Measurements from ENCODE around the gene CPED1.
"Not testable (repeated sequence)": the region's sequence is repeated elsewhere in the genome, so short reads cannot be mapped to it uniquely, and the experiment has no call there.

Gene CPED1

DNA sequence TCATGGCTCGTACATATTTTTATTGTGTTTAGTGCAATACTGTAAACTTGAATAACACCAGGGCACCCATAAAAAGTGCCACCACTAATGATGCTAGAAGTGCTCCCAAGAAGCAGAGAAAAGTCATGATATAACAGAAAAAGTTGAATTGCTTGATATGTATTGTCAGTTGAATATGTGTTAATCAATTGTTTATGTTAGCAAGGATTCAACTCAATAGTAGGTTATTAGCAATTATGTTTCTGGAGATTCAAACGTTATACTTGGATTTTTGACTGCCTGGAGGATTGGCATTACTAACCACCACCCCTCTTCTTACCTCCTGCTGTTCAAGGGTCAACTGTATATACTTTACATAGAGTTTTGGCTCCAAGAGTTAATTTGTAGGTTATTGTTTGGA lies 168.3 kb downstream of the CPED1 start:
- no peak for DNase-seq

- no peak for DNase-seq
Observed at GRCh38 chr7:121157341-121157751, 168.8 kb downstream of the CPED1 start.

DNA sequence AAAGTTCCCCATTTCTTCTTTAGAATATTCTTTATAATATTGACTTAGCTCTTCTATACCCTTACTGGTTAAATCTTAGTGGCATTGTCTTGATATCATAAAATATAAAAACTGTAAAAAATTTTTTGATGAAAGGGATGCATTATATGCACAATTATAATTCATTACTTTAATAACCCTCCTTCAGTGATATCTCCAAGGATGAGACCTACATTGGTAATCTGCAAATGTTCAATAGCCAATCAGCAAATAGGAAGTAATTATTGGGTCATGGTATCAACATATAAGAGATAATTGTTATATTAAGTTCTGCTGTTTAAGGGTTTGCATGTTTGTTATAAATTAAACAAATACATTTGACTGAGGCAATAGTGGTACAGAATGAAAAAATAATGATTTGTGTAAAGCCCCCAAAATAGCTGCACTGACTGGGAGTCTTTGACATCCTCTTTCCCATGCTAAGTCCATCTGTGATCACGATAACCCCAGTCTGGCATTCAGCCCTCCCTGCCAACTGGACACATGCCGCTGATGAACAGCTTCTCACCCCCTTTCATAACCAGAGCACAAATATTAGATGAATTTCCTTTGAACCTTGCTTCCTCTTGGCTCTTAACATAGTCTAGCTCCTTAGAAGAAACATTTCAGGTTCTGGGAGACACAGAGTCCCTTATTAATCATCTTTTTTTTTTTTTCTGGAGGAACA lies 169.5 kb downstream of the CPED1 start:
- DNase-seq: no peak

- no peak for DNase-seq
Observed at GRCh38 chr7:121158665-121159064, 170.2 kb downstream of the CPED1 start.

GRCh38 chr7:121159553-121159952 lies 171.0 kb downstream of the CPED1 start:
- no peak for DNase-seq

GRCh38 chr7:121160150-121161008 lies 171.9 kb downstream of the CPED1 start:
- DNase-seq: peak in 1 of 2 donors; percentile 9

GRCh38 chr7:121163699-121164098 lies 175.2 kb downstream of the CPED1 start:
- no peak for DNase-seq

GRCh38 chr7:121164247-121164646 lies 175.7 kb downstream of the CPED1 start:
- no peak for DNase-seq

DNA sequence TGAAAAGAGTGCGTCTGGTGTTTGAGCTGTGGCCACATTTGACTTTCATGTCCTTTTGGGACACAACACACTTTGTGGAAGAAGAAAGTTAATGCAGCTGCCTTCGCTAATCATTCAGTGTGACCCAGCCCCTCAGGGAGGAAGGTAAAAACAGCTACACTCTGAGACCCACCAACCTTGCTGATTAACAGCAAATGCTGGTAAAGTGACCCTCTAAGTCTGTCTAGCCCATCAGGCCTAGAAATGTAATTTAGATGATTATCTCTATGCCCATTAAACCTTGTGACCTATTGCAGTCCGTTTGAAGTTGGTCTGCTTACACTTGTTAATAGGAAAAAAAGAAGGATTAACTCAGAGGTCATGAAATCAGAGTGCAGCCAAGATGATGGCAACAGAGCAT lies 178.4 kb downstream of the CPED1 start:
- DNase-seq: no peak

DNA sequence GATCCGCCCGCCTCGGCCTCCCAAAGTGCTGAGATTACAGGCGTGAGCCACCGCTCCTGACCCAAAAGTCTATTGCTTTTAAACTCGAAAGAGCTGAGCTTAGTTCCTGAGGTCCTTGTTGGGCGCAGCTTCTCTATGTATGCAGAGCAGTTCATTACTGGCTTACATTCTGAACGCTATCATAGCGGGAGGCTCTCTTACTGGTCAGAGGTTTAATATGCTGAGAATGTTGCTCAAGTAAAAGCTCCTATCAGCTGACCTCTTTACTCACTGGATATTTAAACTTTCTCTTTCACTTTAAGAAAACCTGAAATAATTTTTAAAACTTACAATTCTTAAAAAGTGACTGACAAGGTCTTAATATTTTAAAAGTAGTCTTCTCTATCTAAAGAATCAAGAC lies 179.5 kb downstream of the CPED1 start:
- no peak for DNase-seq

DNA sequence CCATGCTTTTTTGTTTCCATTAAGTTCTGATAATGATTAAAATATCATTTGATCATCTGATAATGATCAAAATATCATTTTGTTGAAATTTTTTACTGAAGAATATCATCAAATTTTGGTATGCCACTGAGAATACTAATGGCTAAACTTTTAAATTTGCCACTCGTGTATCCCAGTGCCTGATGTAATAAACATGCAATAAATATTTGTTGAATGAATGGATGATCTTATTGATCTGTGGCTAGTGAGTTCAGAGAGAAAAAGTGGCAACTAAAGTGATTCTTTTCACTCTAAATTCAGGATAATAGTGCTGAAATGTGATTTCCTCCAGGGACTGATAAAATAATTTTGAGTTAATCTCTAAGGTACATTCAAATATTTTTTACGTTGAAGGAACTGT lies 181.0 kb downstream of the CPED1 start:
- no peak for DNase-seq

DNA sequence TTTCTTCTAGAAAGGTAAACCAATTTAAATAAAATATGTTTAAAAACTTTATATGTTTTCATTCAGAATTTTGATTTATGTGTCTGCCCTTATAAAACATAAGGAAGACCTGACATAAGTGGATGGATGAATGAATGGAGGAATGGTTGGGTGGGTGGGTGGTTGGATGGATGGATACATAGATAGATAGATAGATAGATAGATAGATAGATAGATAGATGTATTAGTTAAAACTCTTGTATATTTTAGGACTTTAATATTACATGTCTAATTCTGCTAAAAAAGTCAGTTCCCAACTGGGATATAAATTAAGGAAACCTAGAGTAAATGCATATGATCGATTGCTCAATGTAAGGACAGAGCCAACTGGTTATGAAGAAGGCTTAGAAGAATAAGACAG lies 184.0 kb downstream of the CPED1 start:
- no peak for DNase-seq

- DNase-seq: no peak
Observed at GRCh38 chr7:121175826-121176225, 187.3 kb downstream of the CPED1 start.

DNA sequence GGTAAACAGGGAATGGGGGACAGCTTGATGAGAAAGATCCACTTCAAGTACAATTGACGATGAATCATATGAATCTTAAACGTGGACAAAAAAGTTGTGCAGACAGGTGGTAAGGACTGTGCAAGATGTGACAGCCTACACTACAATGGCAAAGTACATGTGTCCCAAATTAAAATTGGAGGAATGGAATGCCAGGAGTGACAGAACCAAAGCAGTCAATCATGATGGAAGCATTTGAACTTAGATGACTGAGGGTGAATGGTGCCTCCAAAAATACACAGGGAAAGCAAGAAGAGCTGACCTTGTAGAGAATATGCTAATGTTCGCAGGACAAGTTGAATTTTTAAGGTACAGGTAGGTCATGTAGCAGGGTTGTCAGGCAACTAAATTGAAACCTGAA lies 189.9 kb downstream of the CPED1 start:
- no peak for DNase-seq

DNA sequence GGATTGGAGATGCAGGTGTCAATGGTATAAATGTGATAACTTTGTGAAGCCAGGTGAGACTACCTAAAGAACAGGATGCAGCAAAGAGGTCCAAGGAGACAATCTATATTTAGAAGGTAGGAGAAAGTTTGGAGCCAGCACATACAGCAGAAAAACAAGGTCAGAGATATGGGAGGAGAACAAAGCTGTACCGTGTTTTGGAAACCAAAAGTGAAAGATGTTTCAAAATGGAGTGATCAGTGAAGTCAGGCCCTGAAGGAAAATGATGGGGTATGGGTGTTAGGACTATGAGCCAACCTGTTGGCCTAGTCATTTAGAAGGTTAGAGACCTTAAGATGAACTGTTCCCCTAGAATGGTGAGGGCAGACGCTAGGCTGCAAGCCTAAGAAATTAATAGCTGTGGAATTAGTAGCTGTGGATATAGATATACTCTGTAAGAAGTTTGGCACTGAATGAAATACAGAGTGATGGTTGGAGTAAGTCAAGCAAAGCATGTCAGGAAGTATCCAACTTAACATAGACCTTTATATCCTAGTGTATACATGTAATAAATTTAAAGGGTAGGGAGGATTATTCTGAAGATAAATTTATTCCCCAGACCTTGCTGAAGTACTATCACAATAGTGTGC lies 190.5 kb downstream of the CPED1 start:
- no peak for DNase-seq

DNA sequence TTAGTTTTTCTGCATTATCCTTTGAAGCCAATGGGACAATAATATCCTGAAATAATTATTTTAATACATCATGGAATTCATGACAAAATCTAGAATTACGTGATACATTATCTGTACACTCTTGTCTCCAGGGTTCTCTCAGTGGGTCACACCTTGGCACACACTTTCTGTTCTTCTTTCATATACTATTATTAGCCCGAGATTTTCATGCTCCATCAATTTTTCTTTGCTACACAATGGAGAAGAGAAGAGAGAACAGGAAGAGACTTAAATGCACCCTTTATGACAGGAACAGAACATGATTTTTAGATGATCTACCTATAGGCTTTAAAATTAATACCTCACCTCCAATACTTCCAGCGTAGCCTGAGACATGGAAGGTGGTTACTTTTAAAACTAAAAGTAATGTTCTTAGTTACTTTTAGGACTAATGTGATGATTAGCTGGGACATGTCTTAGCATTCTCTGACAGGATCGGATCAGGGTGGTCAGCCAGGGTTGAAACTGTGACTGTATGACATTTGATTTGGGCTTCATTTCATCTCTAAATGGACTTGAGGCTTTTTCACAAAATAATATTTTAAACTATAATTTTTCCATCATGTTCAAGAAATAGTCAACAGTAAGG lies 192.0 kb downstream of the CPED1 start:
- no peak for DNase-seq

GRCh38 chr7:121181357-121181756 lies 192.8 kb downstream of the CPED1 start:
- DNase-seq: no peak

DNA sequence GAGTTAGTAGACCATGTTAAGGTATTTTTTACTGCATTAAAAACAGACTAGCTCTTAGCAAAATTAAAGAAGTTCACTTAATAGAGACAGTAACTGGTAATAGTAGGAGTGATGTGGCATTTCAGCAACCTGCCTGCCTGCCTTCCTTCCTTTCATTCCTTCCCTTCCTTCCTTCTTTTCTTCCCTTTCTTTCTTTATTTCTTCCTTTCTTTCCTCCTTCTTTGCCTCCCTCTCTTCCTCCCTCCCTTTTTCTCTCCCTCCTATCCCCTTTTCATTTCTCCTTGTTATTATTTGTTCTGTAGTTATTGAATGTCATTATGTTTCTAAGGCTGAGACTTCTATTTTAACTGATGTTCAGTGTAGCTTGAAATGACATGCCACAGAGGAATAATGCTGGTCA lies 193.8 kb downstream of the CPED1 start:
- DNase-seq: no peak

- no peak for DNase-seq
Observed at GRCh38 chr7:121182902-121183301, 194.4 kb downstream of the CPED1 start.

DNA sequence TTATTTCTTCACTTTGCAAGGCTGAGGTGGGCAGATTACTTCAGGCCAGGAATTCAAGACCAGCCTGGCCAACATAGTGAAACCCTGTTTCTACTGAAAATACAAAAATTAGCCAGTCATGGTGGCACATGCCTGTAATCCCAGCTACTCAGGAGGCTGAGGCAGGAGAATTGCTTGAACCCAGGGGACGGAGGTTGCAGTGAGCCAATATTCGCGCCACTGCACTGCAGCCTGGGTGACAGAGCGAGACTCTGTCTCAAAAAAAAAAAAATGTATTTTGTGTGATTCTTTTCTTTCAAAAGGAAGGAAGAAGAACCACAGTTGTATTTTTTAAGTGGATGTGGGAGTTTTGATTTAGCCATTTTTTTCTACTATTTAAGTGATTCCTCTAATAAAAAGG lies 195.4 kb downstream of the CPED1 start:
- DNase-seq: not testable (repeated sequence)

GRCh38 chr7:121186746-121187145 lies 198.2 kb downstream of the CPED1 start:
- DNase-seq: no peak

DNA sequence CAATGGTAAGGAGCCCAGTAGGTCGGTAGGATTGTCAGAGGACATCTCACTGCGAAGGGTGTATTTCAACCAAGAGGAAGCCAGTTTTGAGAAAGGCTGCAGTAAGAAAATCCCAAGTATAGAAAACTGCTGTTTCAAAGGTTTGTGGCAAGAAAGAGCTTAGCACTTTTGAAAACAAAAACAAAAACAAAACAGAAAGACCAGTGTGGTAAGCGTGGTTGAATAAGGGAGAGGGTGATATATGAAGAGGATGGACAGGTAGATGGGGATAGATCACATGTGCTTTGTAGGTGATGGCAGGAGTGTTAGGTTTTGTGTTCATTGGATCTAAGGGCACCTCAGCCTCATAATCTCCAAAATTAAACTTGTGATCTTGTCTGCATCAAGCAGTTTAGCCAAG lies 198.7 kb downstream of the CPED1 start:
- no peak for DNase-seq

DNA sequence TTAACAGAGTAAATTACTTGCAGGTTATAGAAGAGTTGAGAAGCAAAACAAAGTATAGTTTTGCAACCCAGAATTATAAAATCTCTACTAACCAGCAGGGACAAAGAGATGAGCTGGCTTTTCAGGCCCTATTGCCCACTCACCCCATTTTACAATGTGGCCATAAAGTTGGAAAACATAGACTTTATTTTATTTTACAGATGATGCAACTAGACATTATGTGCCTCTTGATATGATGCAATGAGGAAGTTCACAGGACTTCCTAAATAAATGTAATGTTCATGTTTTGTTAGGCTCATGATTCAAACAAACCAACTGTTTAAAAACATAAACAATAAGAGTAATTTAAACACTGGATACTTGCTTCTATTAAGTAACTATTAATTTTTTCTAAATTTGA lies 199.2 kb downstream of the CPED1 start:
- peak; percentile 14 to 67 for DNase-seq
